GM18508 (cell line): Measurements from ENCODE around the gene TMX2.

Experiments used
- ATAC-seq: cut with Tn5 transposase; IDR thresholded peaks from one replicate; pipeline ENCODE4 v1.9.1; 2021; ENCODE audit warnings: moderate number of reproducible peaks; ENCODE audit not compliant: insufficient read depth, unreplicated experiment

The TMX2 gene

GRCh38 chr11:57762235-57762861 is 50.0 kb downstream of the TMX2 start:
- ATAC-seq = no peak

- no peak for ATAC-seq
Observed at GRCh38 chr11:57763568-57763967, 51.2 kb downstream of the TMX2 start.

- ATAC-seq = no peak
Observed at GRCh38 chr11:57764021-57764420, 51.6 kb downstream of the TMX2 start.

- no peak for ATAC-seq
Observed at GRCh38 chr11:57764566-57764965, 52.2 kb downstream of the TMX2 start.

- no peak for ATAC-seq
Observed at GRCh38 chr11:57764972-57765371, 52.6 kb downstream of the TMX2 start.

- ATAC-seq = no peak
Observed at GRCh38 chr11:57770793-57771192, 58.4 kb downstream of the TMX2 start.

GRCh38 chr11:57771365-57771764 is 59.0 kb downstream of the TMX2 start:
- ATAC-seq = no peak

GRCh38 chr11:57772562-57772961 is 60.2 kb downstream of the TMX2 start:
- ATAC-seq = no peak

- ATAC-seq = no peak
Observed at GRCh38 chr11:57773026-57773598, 60.7 kb downstream of the TMX2 start.

- ATAC-seq = no peak
Observed at GRCh38 chr11:57775491-57775890, 63.1 kb downstream of the TMX2 start.

GRCh38 chr11:57776031-57776521 is 63.7 kb downstream of the TMX2 start:
- ATAC-seq = no peak

- ATAC-seq = no peak
Observed at GRCh38 chr11:57776577-57777210, 64.3 kb downstream of the TMX2 start.

GRCh38 chr11:57777969-57778317 is 65.5 kb downstream of the TMX2 start:
- ATAC-seq = no peak

- no peak for ATAC-seq
Observed at GRCh38 chr11:57778318-57779037, 66.1 kb downstream of the TMX2 start.

GRCh38 chr11:57779276-57779675 is 66.9 kb downstream of the TMX2 start:
- no peak for ATAC-seq

- ATAC-seq = no peak
Observed at GRCh38 chr11:57781529-57781943, 69.1 kb downstream of the TMX2 start.

GRCh38 chr11:57785072-57785471 is 72.7 kb downstream of the TMX2 start:
- ATAC-seq = no peak

- no peak for ATAC-seq
Observed at GRCh38 chr11:57786436-57786835, 74.0 kb downstream of the TMX2 start.

GRCh38 chr11:57787006-57787604 is 74.7 kb downstream of the TMX2 start:
- no peak for ATAC-seq

GRCh38 chr11:57787920-57788702 is 75.7 kb downstream of the TMX2 start:
- no peak for ATAC-seq
